GM21528 (cell line): ENCODE measurements around the gene OTUD7B.

Source experiments
- ATAC-seq: cut with Tn5 transposase; IDR thresholded peaks from one replicate; pipeline ENCODE4 v1.9.1; 2021; ENCODE audit warnings: mild to moderate bottlenecking, moderate library complexity; ENCODE audit not compliant: unreplicated experiment, low FRiP score

Gene OTUD7B

GRCh38 chr1:150005606-150006005, 4.9 kb downstream of the OTUD7B start:
- no peak for ATAC-seq

- no peak for ATAC-seq
These were observed 6.7 kb downstream of the OTUD7B start for GRCh38 chr1:150003801-150004200.

- ATAC-seq: no peak
These were observed 8.3 kb downstream of the OTUD7B start for GRCh38 chr1:150002217-150002616.

GRCh38 chr1:150001415-150001814, 9.1 kb downstream of the OTUD7B start:
- ATAC-seq: no peak

GRCh38 chr1:149997585-149998262, 12.8 kb downstream of the OTUD7B start:
- ATAC-seq: peak; percentile 86

GRCh38 chr1:149995927-149996326, 14.6 kb downstream of the OTUD7B start:
- no peak for ATAC-seq

- no peak for ATAC-seq
These were observed 16.8 kb downstream of the OTUD7B start for GRCh38 chr1:149993764-149994163.

GRCh38 chr1:149993181-149993580, 17.3 kb downstream of the OTUD7B start:
- no peak for ATAC-seq

- ATAC-seq: no peak
These were observed 23.3 kb downstream of the OTUD7B start for GRCh38 chr1:149987297-149987595.

GRCh38 chr1:149986486-149987296, 23.8 kb downstream of the OTUD7B start:
- no peak for ATAC-seq

- no peak for ATAC-seq
These were observed 30.5 kb downstream of the OTUD7B start for GRCh38 chr1:149979972-149980540.

- no peak for ATAC-seq
These were observed 31.1 kb downstream of the OTUD7B start for GRCh38 chr1:149979245-149979971.

GRCh38 chr1:149978547-149979023, 31.9 kb downstream of the OTUD7B start:
- ATAC-seq: no peak

GRCh38 chr1:149977345-149977744, 33.2 kb downstream of the OTUD7B start:
- no peak for ATAC-seq

GRCh38 chr1:149972547-149972946, 38.0 kb downstream of the OTUD7B start:
- no peak for ATAC-seq

- no peak for ATAC-seq
These were observed 42.9 kb downstream of the OTUD7B start for GRCh38 chr1:149967646-149968045.

GRCh38 chr1:149967041-149967440, 43.5 kb downstream of the OTUD7B start:
- no peak for ATAC-seq

GRCh38 chr1:149966405-149966804, 44.1 kb downstream of the OTUD7B start:
- no peak for ATAC-seq

GRCh38 chr1:149965440-149965839, 45.1 kb downstream of the OTUD7B start:
- ATAC-seq: no peak

GRCh38 chr1:149963358-149963757, 47.2 kb downstream of the OTUD7B start:
- ATAC-seq: no peak

- ATAC-seq: no peak
These were observed 47.8 kb downstream of the OTUD7B start for GRCh38 chr1:149962736-149963135.
